ENCODE measurements around the gene ZNF311.

The ZNF311 gene

DNA sequence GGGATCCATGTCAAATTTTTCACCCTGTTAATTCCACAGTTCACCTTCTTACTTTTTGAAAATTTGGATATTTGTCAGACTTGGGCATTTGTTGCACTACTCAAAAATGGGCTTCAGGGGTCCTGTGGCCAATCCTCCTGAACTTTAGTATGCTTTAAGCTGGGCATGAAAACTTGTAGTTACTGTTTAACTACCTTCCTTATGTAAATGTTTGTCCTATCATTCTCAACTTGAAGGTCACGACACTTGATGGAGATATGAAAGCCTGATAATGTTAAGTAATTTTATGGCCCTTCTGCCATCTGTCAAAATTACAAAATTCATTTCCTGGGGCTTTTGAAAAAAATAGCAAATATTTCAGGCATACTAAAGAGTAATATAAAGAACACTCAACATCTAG is 4.2 kb upstream of the ZNF311 start:
- TF ChIP-seq, protein P1, sequence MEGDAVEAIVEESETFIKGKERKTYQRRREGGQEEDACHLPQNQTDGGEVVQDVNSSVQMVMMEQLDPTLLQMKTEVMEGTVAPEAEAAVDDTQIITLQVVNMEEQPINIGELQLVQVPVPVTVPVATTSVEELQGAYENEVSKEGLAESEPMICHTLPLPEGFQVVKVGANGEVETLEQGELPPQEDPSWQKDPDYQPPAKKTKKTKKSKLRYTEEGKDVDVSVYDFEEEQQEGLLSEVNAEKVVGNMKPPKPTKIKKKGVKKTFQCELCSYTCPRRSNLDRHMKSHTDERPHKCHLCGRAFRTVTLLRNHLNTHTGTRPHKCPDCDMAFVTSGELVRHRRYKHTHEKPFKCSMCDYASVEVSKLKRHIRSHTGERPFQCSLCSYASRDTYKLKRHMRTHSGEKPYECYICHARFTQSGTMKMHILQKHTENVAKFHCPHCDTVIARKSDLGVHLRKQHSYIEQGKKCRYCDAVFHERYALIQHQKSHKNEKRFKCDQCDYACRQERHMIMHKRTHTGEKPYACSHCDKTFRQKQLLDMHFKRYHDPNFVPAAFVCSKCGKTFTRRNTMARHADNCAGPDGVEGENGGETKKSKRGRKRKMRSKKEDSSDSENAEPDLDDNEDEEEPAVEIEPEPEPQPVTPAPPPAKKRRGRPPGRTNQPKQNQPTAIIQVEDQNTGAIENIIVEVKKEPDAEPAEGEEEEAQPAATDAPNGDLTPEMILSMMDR (IDR thresholded peaks at IDR 0.05; ENCODE audit: borderline replicate concordance, control extremely low read depth, extremely low read depth, insufficient read depth, missing control alignments) = no peak
- in situ Hi-C loops (cut with MboI; ENCODE audit: low sequenced_read_pairs, unreplicated experiment) = no loop called here

DNA sequence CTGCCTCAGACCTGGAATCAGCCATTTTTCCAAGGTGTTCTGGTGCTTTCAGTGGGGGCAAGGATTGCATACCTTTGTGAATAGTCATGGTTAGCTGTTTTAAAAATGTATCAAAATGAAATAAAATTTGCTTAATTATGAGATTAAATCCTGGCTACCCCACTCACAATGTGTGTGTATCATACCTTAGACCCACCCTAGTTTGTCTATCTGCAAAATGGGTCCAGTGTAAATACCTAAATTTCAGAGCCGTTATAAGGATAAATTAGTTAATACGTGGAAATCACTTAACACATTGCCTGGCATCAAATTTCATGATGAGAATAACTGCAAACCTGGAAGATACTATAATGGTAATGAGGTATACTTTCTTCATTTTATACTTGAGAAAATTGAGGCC is 3.0 kb upstream of the ZNF311 start:
- DNase-seq (ENCODE audit: low spot score) = no peak
- in situ Hi-C loops (cut with MboI; ENCODE audit: low sequenced_read_pairs, unreplicated experiment) = no loop called here
- TF ChIP-seq, protein P1 (IDR thresholded peaks at IDR 0.05; ENCODE audit: borderline replicate concordance, control extremely low read depth, extremely low read depth, insufficient read depth, missing control alignments) = no peak

More for the DNA sequence above, 4.2 kb upstream of the ZNF311 start:
- no peak for DNase-seq (ENCODE audit: low spot score)

DNA sequence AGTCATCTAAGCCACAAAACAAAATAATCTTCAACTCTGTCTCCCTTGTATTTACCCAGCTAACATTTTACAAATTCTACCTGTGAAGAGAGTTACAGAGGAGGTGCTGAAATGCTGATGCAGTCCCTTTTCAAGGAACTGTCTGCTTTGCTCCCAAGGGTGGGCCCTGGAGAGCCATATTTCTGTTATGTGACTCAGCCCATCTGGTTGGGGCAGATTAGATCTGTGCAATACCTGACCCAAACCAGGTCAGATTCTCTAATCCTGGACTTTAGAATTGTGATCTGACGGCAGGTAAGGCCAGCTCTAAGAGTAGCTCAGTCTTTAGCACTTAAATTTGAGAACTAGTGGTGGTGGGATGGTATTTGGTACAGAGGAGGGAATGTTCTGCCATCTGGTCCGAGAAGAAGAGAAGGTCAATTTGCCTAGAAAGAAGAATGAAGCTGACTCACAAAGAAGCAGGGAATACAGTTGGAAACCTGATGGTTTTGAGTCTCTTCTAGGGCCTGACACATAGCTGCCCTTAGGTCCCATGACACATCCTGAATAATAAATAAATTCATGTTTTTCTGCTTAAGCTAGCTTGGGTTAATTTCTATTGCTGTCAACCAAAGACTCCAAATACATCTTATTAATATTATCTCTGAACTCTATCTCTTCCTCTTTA is 8.1 kb downstream of the ZNF311 start:
- in situ Hi-C loops (cut with MboI; ENCODE audit: low sequenced_read_pairs, unreplicated experiment) = no loop called here
- DNase-seq (ENCODE audit: low spot score) = no peak
- TF ChIP-seq, protein P1 (IDR thresholded peaks at IDR 0.05; ENCODE audit: borderline replicate concordance, control extremely low read depth, extremely low read depth, insufficient read depth, missing control alignments) = no peak

DNA sequence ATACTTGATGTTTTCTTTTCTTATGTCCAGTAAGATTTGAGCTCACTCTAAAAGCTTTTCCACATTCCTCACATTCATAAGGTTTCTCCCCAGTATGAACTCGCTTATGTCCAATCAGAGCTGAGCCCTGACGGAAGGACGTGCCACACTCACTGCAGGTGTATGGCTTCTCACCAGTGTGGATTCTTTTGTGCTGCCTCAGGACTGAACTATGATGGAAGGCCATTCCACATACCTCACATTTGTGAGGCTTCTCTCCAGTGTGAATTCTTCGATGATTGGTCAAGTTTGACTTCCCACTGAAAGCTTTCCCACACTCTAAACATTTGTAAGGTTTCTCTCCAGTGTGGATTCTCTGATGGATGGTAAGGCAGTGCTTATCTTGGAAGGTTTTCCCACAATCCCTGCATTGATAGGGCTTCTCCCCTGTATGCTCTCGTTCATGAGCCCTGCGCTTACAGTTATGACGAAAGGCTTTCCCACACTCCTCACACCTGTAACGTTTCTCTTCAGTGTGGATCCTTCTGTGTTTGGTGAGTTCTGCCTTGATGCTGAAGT is 9.9 kb downstream of the ZNF311 start:
- in situ Hi-C loops (cut with MboI; ENCODE audit: low sequenced_read_pairs, unreplicated experiment) = no loop called here
- no peak for DNase-seq (ENCODE audit: low spot score)
- TF ChIP-seq, protein P1 (IDR thresholded peaks at IDR 0.05; ENCODE audit: borderline replicate concordance, control extremely low read depth, extremely low read depth, insufficient read depth, missing control alignments) = no peak

DNA sequence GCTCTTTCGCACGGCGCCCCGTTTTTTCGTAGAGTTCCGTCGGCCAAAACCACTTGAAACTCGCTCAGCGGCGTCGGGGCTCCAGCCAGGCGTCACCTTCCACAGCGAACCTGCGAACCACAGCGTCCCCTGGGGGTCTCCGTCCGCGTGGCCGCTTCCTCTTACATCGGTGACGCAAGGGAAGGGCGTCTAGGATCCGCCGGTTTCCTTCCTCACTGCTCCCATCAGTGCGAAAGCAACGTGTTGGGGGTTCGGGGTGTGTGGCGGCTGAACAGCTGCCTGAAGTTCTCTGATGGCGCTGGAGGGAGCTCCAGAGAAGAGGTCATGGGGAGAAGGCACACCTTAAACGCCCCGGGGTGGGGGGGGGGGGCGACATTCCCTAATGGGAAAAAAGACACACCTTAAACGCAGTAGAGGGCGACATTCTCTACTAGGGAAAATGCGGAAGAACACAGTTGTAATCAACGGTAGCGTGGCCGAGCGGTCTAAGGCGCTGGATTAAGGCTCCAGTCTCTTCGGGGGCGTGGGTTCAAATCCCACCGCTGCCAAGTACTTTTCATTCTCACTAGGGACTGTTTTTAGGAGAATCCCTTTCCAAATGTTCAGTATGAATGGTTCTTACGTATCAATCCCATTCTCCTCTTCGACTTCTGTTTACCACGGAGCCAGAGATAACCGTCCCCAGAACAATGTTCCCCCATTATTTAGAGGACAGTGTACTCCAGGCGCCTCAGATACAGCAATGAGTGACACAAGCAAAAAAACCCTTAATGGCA is 16.4 kb downstream of the ZNF311 start:
- peak; percentile 68 for DNase-seq (ENCODE audit: low spot score)
- TF ChIP-seq, protein P1 (IDR thresholded peaks at IDR 0.05; ENCODE audit: borderline replicate concordance, control extremely low read depth, extremely low read depth, insufficient read depth, missing control alignments) = peak; percentile 39
- in situ Hi-C loops (cut with MboI; ENCODE audit: low sequenced_read_pairs, unreplicated experiment) = no loop called here

DNA sequence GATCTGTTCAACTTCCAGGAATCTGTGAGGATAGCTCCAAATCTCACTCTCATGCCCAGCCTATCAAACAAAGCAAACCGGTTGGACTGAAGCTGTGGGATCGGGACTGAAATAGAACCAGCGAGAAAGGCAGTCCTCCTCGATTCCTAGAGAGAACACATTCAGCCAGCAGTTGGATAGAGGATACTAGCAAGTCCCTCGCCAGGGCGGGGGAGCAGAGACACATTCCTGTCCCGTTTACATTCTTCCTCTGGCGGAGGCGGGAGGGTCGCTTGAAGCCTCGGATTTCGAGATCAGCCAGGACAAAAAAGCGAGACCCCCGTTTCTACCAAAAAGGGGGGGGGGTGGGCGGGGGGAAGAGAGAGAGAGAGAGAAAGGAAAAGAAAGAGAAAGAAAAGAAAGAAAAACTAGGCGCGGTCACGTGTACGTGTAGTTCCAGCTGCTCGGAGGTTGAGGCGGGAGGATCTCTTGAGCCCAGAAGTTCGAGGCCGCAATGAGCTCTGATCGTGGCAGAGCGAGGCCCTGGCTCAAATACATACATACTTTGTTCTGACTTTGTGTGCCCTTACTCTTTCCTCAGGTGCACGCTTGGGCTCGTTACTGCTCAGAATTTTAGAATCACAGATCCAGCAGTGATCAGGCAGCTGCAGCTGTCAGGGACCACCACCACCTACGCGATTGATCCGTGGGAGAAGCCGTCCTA is 19.5 kb downstream of the ZNF311 start:
- no peak for DNase-seq (ENCODE audit: low spot score)
- in situ Hi-C loops (cut with MboI; ENCODE audit: low sequenced_read_pairs, unreplicated experiment) = no loop called here

More for the DNA sequence above, 19.5 kb downstream of the ZNF311 start:
- TF ChIP-seq, protein P1 (IDR thresholded peaks at IDR 0.05; ENCODE audit: borderline replicate concordance, control extremely low read depth, extremely low read depth, insufficient read depth, missing control alignments) = no peak
